ENCODE measurements around the gene PRRG4.
A peak's percentile ranks its signal among the peaks of the same experiment; 100 is the strongest.
"Not testable (repeated sequence)": the region's sequence is repeated elsewhere in the genome, so short reads cannot be mapped to it uniquely, and the experiment has no call there.

The PRRG4 gene

DNA sequence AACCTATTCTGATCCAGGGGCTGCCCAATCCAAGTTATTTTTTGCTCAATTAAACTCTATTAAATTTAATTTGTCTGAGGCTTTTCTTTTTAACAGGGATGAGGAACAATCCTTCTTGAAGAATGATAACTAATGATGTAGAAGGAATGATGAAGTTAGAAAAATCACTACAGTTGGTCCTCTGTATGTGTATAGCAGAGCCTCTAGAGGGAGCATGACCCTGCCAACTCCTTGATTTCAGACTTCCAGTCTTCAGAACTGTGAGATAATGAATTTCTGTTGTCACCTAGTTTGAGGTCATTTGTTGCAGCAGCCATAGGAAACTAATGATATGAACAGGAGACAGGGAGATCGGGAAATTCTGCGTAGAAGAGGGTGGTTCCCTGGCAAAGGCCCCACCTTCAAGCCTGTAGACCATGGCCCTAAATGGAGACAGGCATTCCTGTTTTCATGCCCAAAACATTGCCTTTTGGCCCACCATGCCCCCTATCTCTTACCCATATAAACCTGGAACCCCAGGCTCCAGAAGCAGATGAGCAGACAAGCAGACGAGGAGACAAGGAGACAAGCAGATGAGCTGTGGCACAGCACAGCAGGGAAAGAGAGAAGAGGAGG lies 55.1 kb downstream of the PRRG4 start:
- TF ChIP-seq ZFX (IDR thresholded peaks at IDR 0.05; ENCODE audit: borderline replicate concordance): no peak
- TF ChIP-seq, protein P1, sequence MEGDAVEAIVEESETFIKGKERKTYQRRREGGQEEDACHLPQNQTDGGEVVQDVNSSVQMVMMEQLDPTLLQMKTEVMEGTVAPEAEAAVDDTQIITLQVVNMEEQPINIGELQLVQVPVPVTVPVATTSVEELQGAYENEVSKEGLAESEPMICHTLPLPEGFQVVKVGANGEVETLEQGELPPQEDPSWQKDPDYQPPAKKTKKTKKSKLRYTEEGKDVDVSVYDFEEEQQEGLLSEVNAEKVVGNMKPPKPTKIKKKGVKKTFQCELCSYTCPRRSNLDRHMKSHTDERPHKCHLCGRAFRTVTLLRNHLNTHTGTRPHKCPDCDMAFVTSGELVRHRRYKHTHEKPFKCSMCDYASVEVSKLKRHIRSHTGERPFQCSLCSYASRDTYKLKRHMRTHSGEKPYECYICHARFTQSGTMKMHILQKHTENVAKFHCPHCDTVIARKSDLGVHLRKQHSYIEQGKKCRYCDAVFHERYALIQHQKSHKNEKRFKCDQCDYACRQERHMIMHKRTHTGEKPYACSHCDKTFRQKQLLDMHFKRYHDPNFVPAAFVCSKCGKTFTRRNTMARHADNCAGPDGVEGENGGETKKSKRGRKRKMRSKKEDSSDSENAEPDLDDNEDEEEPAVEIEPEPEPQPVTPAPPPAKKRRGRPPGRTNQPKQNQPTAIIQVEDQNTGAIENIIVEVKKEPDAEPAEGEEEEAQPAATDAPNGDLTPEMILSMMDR (IDR thresholded peaks at IDR 0.05): peak; percentile 62

DNA sequence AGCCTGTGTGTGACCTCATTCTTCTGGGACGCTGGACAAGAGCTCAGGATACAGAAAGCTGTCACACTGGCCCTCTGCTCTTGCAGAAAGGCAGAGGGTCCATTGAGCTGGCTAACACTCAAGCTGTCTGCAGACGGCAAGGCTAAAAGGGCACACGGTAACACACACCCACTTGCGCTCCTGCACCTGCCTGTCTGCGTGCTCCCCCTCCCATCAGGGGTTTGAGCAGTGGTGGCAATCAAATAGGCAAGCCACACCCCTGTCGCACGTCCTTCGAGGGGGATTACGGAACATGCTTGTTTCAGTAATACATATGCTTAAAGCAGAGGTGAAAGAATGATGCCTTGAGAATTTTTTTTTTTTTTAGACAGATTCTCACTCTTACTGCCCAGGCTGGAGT lies 55.8 kb downstream of the PRRG4 start:
- TF ChIP-seq ZFX (IDR thresholded peaks at IDR 0.05; ENCODE audit: borderline replicate concordance): no peak
- TF ChIP-seq, protein P1 (IDR thresholded peaks at IDR 0.05): no peak
- H3K27ac ChIP-seq: no peak overlapping the region

More for the DNA sequence above, 55.1 kb downstream of the PRRG4 start:
- H3K27ac ChIP-seq: no peak overlapping the region

DNA sequence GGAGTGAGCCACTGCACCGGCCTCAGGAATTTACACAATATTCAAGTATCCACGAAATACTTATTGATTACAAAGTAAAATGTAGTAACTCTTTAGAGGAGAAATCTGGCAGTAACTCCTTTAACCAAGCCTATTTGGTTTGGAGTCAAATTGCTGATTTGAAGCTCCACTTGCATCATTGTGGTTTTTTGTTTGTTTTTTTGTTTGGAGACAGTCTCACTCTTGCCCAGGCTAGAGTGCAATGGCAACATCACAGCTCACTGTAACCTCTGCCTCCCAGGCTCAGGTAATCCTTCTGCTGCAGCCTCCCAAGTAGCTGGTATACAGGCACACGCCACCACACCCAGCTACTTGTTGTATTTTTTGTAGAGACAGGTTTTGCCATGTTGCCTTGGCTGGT lies 56.5 kb downstream of the PRRG4 start:
- H3K27ac ChIP-seq: no peak overlapping the region
- TF ChIP-seq, protein P1 (IDR thresholded peaks at IDR 0.05): no peak
- TF ChIP-seq ZFX (IDR thresholded peaks at IDR 0.05; ENCODE audit: borderline replicate concordance): no peak

DNA sequence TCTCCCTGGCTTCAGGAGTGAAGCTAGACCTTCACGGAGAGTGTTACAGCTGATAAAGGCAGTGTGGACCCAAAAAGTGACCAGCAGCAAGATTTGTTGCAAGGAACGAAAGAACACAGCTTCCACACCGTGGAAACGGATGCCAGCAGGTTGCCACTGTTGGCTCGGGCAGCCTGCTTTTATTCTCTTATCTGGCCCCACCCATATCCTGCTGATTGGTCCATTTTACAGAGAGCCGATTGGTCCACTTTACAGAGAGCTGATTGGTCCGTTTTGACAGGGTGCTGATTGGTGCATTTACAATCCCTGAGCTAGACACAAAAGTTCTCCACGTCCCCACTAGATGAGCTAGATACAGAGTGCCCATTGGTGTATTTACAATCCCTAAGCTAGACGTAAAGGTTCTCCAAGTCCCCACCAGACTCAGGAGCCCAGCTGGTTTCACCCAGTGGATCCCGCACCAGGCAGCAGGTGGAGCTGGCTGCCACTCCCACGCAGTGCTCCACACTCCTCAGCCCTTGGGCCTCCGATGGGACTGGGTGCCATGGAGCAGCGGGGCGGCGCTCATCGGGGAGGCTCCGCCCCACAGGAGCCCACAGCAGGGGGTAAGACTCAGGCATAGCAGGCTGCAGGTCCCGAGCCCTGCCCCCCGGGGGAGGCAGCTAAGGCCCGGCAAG lies 58.1 kb downstream of the PRRG4 start:
- not testable (repeated sequence) for H3K27ac ChIP-seq

DNA sequence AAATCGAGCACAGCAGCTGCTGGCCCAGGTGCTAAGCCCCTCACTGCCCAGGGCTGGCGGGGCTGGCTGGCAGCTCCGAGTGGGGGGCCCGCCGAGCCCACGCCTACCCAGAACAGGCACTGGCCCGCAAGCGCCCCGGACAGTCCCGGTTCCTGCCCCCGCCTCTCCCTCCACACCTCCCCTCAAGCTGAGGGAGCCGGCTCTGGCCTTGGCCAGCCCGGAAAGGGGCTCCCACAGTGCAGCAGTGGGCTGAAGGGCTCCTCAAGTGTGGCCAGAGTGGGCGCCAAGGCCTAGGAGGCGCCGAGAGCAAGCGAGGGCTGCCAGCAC lies 58.6 kb downstream of the PRRG4 start:
- H3K27ac ChIP-seq: not testable (repeated sequence)

DNA sequence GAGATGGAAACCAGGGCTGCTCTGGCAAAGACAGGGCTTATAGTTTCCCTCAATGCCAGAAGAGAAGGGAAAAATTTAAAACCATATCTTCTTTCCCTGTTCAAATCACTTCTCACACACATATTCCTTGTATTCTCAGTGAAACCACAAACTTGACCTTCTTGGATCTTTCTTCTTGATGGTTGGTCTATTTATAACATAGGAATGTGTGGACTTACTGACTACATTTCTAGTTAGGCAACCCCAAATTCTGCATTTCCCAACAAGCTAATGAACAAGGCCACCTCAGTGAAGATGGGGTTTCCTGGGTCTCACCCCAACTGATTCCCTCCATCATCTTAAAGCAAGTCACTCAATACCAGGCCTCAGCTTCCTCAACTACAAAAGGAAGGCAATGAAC lies 59.1 kb downstream of the PRRG4 start:
- TF ChIP-seq ZFX (IDR thresholded peaks at IDR 0.05; ENCODE audit: borderline replicate concordance): no peak
- TF ChIP-seq, protein P1 (IDR thresholded peaks at IDR 0.05): no peak
- H3K27ac ChIP-seq: no peak overlapping the region

DNA sequence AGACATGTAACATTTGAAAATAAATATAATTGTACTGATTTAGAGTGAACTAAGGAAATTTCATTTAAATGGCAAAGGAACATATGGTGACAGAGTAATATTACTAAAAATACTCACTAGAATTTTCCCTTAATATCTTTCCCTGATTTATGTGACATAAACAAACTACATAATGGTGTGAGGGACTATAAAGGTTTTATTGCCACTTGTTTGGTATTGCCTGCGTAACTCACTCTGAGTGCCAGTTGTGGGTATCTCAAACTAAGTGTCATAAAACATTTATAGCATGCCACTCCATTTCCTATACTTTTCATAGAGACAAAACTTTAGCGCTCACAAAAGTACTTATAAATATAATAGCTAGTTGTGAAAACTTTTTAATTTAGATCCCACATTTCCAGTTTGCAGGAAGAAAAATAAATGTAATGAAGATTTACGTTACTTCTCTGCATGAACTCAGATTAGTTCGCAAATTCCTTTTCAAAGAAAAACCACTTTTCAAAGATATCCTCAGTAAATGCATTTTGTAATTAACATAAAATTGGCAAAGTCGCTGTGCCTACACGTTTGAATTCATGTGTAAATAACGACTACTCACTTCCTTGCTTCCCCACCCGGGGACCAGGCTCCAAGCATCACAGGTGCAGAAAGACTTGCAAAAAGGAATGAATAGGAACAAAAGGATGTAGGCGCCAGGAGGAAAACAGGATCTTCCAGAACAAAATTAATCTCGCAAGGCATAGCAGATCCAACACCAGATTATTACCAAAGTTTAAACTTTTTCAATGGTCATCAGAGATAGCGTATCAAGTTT lies 61.3 kb downstream of the PRRG4 start:
- no peak for TF ChIP-seq ZFX (IDR thresholded peaks at IDR 0.05; ENCODE audit: borderline replicate concordance)
- TF ChIP-seq, protein P1 (IDR thresholded peaks at IDR 0.05): no peak
- no peak overlapping the region for H3K27ac ChIP-seq

DNA sequence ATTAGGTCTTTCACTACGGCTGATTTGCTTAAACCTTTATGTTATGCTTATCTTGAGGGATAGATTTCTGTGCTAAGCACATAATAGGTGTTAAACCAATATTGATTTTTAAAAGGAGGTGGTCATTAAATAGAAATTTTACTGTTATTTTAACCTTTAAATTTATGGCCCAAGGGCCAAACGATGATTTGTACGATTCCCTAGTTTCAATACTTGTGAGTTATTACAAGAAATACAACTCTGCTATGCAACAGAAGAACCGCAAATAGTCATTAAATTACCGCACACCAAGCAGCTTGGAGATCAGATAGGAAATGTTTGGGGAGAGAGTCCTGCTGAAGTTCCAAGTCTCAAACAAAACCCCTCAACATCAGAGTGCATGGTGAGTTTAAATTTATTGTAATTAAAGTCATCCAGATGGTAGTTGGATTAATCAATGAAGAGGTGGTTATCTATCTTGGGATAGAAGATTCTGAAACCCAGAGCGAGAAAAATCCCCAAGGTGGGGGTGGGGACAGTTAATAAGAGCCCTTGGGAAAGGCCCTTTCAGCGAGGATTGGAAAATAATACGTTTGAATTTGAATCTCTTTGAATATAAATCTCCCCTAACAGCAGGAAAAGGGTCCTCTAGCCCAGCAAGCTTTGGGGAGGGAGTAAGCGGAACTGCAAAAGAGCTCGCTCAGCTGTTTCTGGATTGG lies 62.1 kb downstream of the PRRG4 start:
- TF ChIP-seq, protein P1 (IDR thresholded peaks at IDR 0.05): no peak
- TF ChIP-seq ZFX (IDR thresholded peaks at IDR 0.05; ENCODE audit: borderline replicate concordance): no peak
- H3K27ac ChIP-seq: peak overlapping the region; percentile 57
